Trophoblast cell (in vitro differentiated cells and primary cell): Measurements from ENCODE around the gene MEX3B.
A peak's percentile ranks its signal among the peaks of the same experiment; 100 is the strongest.
"Not testable (repeated sequence)": the region's sequence is repeated elsewhere in the genome, so short reads cannot be mapped to it uniquely, and the experiment has no call there.

Experiments
- DNase-seq, 2 donors: peaks; one replicate each; pipeline ENCODE4 v3.0.0-alpha.2; 2016
- H2AFZ ChIP-seq: 2 replicates; pipeline ENCODE4 v1.6.1; 2013; ENCODE audit warnings: low read length, moderate library complexity, mild to moderate bottlenecking; ENCODE audit not compliant: insufficient read depth, poor library complexity
- H2AK5ac ChIP-seq: 2 replicates; pipeline ENCODE4 v1.6.1; 2013; ENCODE audit warnings: mild to moderate bottlenecking, low read length
- H2BK120ac ChIP-seq: 2 replicates; pipeline ENCODE4 v1.6.1; 2013; ENCODE audit warnings: low read length, mild to moderate bottlenecking, moderate library complexity; ENCODE audit not compliant: insufficient read depth, poor library complexity
- H2BK12ac ChIP-seq: 2 replicates; pipeline ENCODE4 v1.6.1; 2013; ENCODE audit warnings: mild to moderate bottlenecking, low read length, moderate library complexity
- H2BK5ac ChIP-seq: 2 replicates; pipeline ENCODE4 v1.6.1; 2013; ENCODE audit warnings: low read length, low read depth, moderate library complexity, mild to moderate bottlenecking; ENCODE audit not compliant: poor library complexity
- H3K14ac ChIP-seq: 2 replicates; pipeline ENCODE4 v1.6.1; 2013; ENCODE audit warnings: mild to moderate bottlenecking, low read length
- H3K18ac ChIP-seq: 2 replicates; pipeline ENCODE4 v1.6.1; 2013; ENCODE audit warnings: mild to moderate bottlenecking, low read length
- H3K23ac ChIP-seq: 2 replicates; pipeline ENCODE4 v1.6.1; 2013; ENCODE audit warnings: low read length
- H3K27ac ChIP-seq: 2 replicates; pipeline ENCODE4 v1.5.1; 2013; ENCODE audit warnings: low read depth, mild to moderate bottlenecking, inconsistent platforms, low read length, moderate library complexity
- H3K27me3 ChIP-seq: 2 replicates; pipeline ENCODE4 v1.6.1; 2013; ENCODE audit warnings: inconsistent platforms, mild to moderate bottlenecking, low read length, moderate library complexity; ENCODE audit not compliant: insufficient read depth
- H3K36me3 ChIP-seq, 2 experiments: 1 replicate in 1 of 2; 2 replicates in 1 of 2; pipeline ENCODE4 v1.6.1; 2013; ENCODE audit warnings: low read length in 2 of 2, mild to moderate bottlenecking in 2 of 2, moderate library complexity in 1 of 2; ENCODE audit not compliant: insufficient read depth in 2 of 2, control insufficient read depth in 1 of 2
- H3K4ac ChIP-seq: 2 replicates; pipeline ENCODE4 v1.6.1; 2013; ENCODE audit warnings: low read depth, mild to moderate bottlenecking, low read length, moderate library complexity
- H3K4me1 ChIP-seq, 2 experiments: 1 replicate in 1 of 2; 2 replicates in 1 of 2; pipeline ENCODE4 v1.6.1; 2013; ENCODE audit warnings: low read length in 2 of 2, mild to moderate bottlenecking in 2 of 2, moderate library complexity in 1 of 2; ENCODE audit not compliant: insufficient read depth in 2 of 2, control insufficient read depth in 1 of 2
- H3K4me2 ChIP-seq: 2 replicates; pipeline ENCODE4 v1.6.1; 2013; ENCODE audit warnings: inconsistent platforms, mild to moderate bottlenecking, low read length, moderate library complexity
- H3K4me3 ChIP-seq: 2 replicates; pipeline ENCODE4 v1.5.1; 2013; ENCODE audit warnings: mild to moderate bottlenecking, low read depth, low read length, inconsistent platforms
- H3K79me1 ChIP-seq: one replicate; pipeline ENCODE4 v1.6.1; 2013; ENCODE audit warnings: low read length
- H3K79me2 ChIP-seq: 2 replicates; pipeline ENCODE4 v1.6.1; 2013; ENCODE audit warnings: low read length, mild to moderate bottlenecking; ENCODE audit not compliant: control insufficient read depth, insufficient read depth, poor library complexity
- H3K9ac ChIP-seq: 2 replicates; pipeline ENCODE4 v1.6.1; 2013; ENCODE audit warnings: mild to moderate bottlenecking, low read length
- H3K9me3 ChIP-seq: 2 replicates; pipeline ENCODE4 v1.6.1; 2013; ENCODE audit warnings: low read depth, mild to moderate bottlenecking, control low read depth, inconsistent platforms, low read length; ENCODE audit not compliant: insufficient read depth
- H4K12ac ChIP-seq: 2 replicates; pipeline ENCODE4 v1.6.1; 2013; ENCODE audit warnings: low read depth, mild to moderate bottlenecking, low read length, moderate library complexity
- H4K8ac ChIP-seq: 2 replicates; pipeline ENCODE4 v1.6.1; 2013; ENCODE audit warnings: low read depth, mild to moderate bottlenecking, low read length, moderate library complexity
- H4K91ac ChIP-seq: one replicate; pipeline ENCODE4 v1.6.1; 2013; ENCODE audit warnings: low read depth, mild to moderate bottlenecking, low read length, moderate library complexity
- WGBS: extraction: QIAGEN DNeasy Blood & Tissue Kit; methylation state at CpG from one replicate; pipeline ENCODE4 v1.1.7; 2013; ENCODE audit warnings: missing lambda C conversion rate; ENCODE audit not compliant: insufficient read length, insufficient coverage; ENCODE audit errors: extremely low coverage; 5-methylcytosine and 5-hydroxymethylcytosine counted together

MEX3B gene

GRCh38 chr15:82030176-82030575 lies 15.6 kb downstream of the MEX3B start:
- no peak overlapping the region for H3K18ac ChIP-seq
- no peaks in the 10 kb centered on the region for H3K27me3 ChIP-seq
- no peaks in the 10 kb centered on the region for H3K79me1 ChIP-seq
- no peak overlapping the region for H2AK5ac ChIP-seq
- H3K4me3 ChIP-seq, result no peak overlapping the region
- H3K79me2 ChIP-seq, result no peaks in the 10 kb centered on the region
- DNase-seq, result no peak
- H3K9me3 ChIP-seq, result no peaks in the 10 kb centered on the region
- H2AFZ ChIP-seq, result no peak overlapping the region
- H4K12ac ChIP-seq, result no peak overlapping the region
- no peak overlapping the region for H3K9ac ChIP-seq
- H3K4me2 ChIP-seq, result no peak overlapping the region
- H3K27ac ChIP-seq, result no peak overlapping the region
- no peak overlapping the region for H4K91ac ChIP-seq
- no CpG with 5 or more reads among the region's 2 CpGs for WGBS
- no peak overlapping the region for H4K8ac ChIP-seq
- no peaks in the 10 kb centered on the region for H3K36me3 ChIP-seq
- H3K4me1 ChIP-seq, result no peaks in the 10 kb centered on the region
- H2BK120ac ChIP-seq, result no peak overlapping the region
- H3K4ac ChIP-seq, result no peak overlapping the region
- no peak overlapping the region for H2BK5ac ChIP-seq
- no peak overlapping the region for H3K23ac ChIP-seq
- no peak overlapping the region for H3K14ac ChIP-seq
- H2BK12ac ChIP-seq, result no peak overlapping the region

DNA sequence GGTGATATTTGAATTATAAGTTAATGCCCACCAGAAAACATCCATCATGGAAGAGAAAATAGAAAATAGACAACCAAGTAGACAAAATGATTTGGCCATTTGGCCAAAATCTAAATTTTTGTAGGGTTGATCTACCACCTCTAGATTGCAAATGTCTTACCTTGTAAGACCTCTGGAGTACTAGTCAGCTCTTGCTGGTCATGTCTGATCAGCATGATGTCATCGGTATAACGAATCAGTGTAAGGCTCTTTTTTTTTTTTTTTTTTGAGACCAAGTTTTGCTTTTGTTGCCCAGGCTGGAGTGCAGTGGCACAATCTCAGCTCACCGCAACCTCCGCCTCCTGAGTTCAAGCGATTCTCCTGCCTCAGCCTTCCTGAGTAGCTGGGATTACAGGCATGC lies 17.7 kb downstream of the MEX3B start:
- not testable (repeated sequence) for H3K9me3 ChIP-seq, H3K27ac ChIP-seq, H3K4me3 ChIP-seq, H2BK12ac ChIP-seq, H3K36me3 ChIP-seq, H3K14ac ChIP-seq, H3K23ac ChIP-seq, H4K91ac ChIP-seq, H3K4ac ChIP-seq, H3K79me1 ChIP-seq, DNase-seq, H3K4me1 ChIP-seq, H4K12ac ChIP-seq, H3K4me2 ChIP-seq, H2AK5ac ChIP-seq, H3K79me2 ChIP-seq, H2BK5ac ChIP-seq, H2AFZ ChIP-seq, H4K8ac ChIP-seq, H3K27me3 ChIP-seq, H3K9ac ChIP-seq, H2BK120ac ChIP-seq, H3K18ac ChIP-seq
- no CpG with 5 or more reads among the region's 5 CpGs for WGBS

GRCh38 chr15:82021992-82022391 lies 23.8 kb downstream of the MEX3B start:
- Histone ChIP-seq H3K9me3 (peaks cover 1% of the 10 kb centered on the region), H3K4ac (no peak overlapping the region), H2AFZ (no peak overlapping the region), H4K12ac (no peak overlapping the region), H3K27ac (no peak overlapping the region), H3K4me3 (no peak overlapping the region), H2AK5ac (no peak overlapping the region), H3K36me3 (no peaks in the 10 kb centered on the region), H3K79me1 (no peaks in the 10 kb centered on the region), H4K91ac (no peak overlapping the region), H3K27me3 (no peaks in the 10 kb centered on the region), H3K9ac (no peak overlapping the region), H3K4me1 (peaks cover 0 to 4% of the 10 kb centered on the region in 2 experiments), H4K8ac (no peak overlapping the region), H3K14ac (no peak overlapping the region), H2BK120ac (no peak overlapping the region), H2BK5ac (no peak overlapping the region), H3K23ac (no peak overlapping the region), H2BK12ac (no peak overlapping the region), H3K79me2 (no peaks in the 10 kb centered on the region), H3K18ac (no peak overlapping the region), H3K4me2 (no peak overlapping the region)
- peak in 1 of 2 donors; percentile 23 for DNase-seq
- WGBS, result no CpG with 5 or more reads among the region's 1 CpG

DNA sequence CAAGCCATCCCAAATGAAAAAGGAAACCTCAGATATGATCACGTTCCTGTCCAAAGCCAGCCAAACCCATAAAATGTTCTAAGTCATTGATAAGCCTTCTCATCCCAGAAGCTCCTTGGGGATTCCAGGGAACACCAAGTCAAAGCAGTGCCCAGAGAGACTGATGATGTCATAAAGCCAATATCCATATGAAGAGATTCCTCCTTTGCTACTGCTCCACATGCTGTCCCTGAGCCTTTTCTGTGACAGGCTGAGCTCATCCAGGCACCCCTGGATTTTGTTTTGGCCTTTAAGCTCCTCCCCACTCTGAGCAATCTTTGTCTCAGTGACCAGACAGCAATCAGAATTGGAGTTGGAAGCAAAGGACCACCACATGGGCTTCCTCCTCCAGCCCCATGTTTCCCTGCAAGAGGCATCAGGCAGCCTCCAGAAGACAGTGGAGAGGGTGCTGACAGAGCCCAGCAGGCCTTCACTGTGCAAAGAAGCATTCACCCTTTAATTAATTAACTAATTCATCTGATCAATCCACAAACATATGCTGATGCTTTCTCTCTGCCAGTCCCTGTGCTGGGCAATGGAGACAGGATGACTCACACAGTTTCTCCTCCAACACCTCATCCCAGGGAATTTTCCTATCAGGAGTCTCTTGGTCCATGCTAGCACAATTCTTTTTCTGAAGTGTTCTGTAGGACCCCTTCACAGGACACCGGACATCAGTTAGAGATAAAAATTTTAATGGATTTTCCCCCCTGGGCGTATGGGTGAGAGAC lies 25.0 kb downstream of the MEX3B start:
- no peak overlapping the region for H3K4me3 ChIP-seq
- no peaks in the 10 kb centered on the region for H3K36me3 ChIP-seq
- no peak overlapping the region for H3K4me2 ChIP-seq
- no CpG with 5 or more reads among the region's 3 CpGs for WGBS
- no peak overlapping the region for H3K18ac ChIP-seq
- H2AK5ac ChIP-seq, result no peak overlapping the region
- H3K23ac ChIP-seq, result no peak overlapping the region
- no peaks in the 10 kb centered on the region for H3K79me2 ChIP-seq
- H3K27ac ChIP-seq, result no peak overlapping the region
- no peak for DNase-seq
- H3K79me1 ChIP-seq, result no peaks in the 10 kb centered on the region
- no peak overlapping the region for H4K91ac ChIP-seq
- H2AFZ ChIP-seq, result no peak overlapping the region
- H3K9ac ChIP-seq, result no peak overlapping the region
- H3K4ac ChIP-seq, result no peak overlapping the region
- H4K8ac ChIP-seq, result no peak overlapping the region
- no peak overlapping the region for H2BK120ac ChIP-seq
- no peak overlapping the region for H4K12ac ChIP-seq
- H3K4me1 ChIP-seq, result peaks cover 0 to 4% of the 10 kb centered on the region in 2 experiments
- H2BK12ac ChIP-seq, result no peak overlapping the region
- H3K9me3 ChIP-seq, result peaks cover 1% of the 10 kb centered on the region
- no peak overlapping the region for H2BK5ac ChIP-seq
- H3K14ac ChIP-seq, result no peak overlapping the region
- no peaks in the 10 kb centered on the region for H3K27me3 ChIP-seq
